ENCODE data around the gene LRRC1.

LRRC1 gene

DNA sequence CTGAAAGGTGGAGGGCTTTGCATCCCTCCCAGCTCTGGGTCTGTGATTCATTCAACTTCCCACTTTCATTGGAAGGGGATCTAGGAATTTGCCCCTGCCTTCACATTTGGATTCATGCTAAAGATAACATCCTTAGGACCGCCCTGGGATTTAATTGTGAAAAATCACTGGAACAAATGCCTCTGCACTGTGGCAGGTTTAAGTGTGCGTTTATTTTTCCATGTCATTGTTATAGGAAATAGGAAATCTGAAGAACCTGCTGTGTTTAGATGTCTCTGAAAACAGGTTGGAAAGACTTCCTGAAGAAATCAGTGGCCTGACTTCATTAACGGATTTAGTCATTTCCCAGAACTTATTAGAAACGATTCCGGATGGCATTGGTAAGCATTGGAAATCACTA, 104.7 kb downstream of the LRRC1 start:
- H3K4me3 ChIP-seq (ENCODE audit: low read depth, low read length) = no peak overlapping the region
- TF ChIP-seq, protein P1, sequence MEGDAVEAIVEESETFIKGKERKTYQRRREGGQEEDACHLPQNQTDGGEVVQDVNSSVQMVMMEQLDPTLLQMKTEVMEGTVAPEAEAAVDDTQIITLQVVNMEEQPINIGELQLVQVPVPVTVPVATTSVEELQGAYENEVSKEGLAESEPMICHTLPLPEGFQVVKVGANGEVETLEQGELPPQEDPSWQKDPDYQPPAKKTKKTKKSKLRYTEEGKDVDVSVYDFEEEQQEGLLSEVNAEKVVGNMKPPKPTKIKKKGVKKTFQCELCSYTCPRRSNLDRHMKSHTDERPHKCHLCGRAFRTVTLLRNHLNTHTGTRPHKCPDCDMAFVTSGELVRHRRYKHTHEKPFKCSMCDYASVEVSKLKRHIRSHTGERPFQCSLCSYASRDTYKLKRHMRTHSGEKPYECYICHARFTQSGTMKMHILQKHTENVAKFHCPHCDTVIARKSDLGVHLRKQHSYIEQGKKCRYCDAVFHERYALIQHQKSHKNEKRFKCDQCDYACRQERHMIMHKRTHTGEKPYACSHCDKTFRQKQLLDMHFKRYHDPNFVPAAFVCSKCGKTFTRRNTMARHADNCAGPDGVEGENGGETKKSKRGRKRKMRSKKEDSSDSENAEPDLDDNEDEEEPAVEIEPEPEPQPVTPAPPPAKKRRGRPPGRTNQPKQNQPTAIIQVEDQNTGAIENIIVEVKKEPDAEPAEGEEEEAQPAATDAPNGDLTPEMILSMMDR (IDR thresholded peaks at IDR 0.05; ENCODE audit: low read depth, low read length) = no peak

DNA sequence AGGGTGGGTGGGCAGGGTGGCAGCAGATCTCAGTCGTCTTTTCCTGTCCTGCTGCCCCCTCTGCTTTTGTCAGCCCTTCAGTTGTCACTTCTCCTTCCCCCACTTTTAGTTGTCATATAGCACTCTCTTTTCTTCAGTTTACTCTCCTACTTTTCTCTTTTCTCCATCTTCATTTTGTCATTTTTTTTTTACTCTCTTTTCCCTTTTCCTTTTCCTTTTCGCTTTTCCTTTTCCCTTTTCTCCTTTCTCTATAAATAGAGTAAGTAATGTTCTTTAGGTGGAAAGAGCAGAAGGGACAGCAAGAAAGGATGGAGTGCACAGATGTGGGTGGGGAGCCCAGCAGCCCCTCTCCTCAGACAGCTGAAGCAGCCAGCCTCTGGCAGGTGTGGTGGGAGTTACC, 108.6 kb downstream of the LRRC1 start:
- no peak overlapping the region for H3K4me3 ChIP-seq (ENCODE audit: low read depth, low read length)
- TF ChIP-seq, protein P1 (IDR thresholded peaks at IDR 0.05; ENCODE audit: low read depth, low read length) = no peak

DNA sequence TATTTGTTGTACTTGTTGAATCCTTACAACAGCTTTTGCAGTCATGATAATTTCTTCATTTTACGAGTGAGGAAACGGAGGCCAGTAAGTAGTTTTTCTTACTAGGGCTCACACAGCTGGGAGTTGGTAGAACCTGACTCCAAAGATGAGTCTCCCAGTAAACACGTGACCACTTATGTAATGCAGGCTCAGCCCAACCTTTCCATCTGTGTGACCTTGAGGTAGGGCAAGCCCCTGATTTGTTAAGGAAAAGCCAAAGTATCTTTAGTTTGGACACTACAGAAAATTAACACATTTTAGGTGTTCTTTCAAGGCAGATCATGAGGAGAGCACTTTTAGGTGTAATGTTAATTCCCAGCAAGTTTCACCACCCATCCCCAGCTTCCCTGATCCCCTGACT, 111.3 kb downstream of the LRRC1 start:
- H3K4me3 ChIP-seq (ENCODE audit: low read depth, low read length) = no peak overlapping the region
- TF ChIP-seq, protein P1 (IDR thresholded peaks at IDR 0.05; ENCODE audit: low read depth, low read length) = no peak

DNA sequence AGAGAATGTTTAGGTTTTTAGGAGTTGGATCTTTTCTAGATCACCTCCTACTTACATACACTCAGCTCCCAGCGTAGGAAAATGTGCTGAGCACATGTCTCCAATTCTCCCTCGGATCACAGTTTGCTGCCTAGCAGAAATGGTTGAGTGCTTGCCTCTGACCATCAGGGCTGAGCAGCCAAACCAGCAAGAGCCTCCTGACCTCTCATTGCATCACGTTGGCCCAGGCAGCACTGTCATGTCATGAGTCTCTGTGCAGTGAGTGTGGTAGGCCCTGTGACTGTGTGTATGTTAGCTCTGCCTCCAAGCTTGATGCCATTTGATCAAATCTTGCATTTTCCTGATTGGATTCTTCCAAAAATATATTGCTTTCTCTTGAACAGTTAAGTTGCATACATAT, 112.0 kb downstream of the LRRC1 start:
- no peak overlapping the region for H3K4me3 ChIP-seq (ENCODE audit: low read depth, low read length)
- TF ChIP-seq, protein P1 (IDR thresholded peaks at IDR 0.05; ENCODE audit: low read depth, low read length) = no peak

DNA sequence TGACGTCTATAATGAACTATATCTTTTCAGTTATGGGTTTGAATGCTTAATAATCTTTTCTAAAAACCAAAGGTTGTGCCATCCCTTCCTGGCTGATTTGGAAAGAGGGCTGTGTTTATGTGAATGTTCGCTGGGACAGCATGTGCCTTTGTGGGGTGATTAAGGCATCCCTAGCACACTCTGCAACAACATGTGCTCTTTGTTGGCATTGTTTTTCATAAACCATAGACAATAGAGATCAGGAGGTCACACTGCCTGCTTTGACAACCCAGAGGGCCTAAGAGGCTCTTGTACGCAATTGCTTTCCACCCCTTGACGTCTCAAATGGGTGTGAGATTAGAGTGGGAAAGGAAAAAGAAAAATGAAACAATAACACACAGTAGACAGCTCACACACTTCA, 116.0 kb downstream of the LRRC1 start:
- TF ChIP-seq, protein P1 (IDR thresholded peaks at IDR 0.05; ENCODE audit: low read depth, low read length) = no peak
- H3K4me3 ChIP-seq (ENCODE audit: low read depth, low read length) = no peak overlapping the region

DNA sequence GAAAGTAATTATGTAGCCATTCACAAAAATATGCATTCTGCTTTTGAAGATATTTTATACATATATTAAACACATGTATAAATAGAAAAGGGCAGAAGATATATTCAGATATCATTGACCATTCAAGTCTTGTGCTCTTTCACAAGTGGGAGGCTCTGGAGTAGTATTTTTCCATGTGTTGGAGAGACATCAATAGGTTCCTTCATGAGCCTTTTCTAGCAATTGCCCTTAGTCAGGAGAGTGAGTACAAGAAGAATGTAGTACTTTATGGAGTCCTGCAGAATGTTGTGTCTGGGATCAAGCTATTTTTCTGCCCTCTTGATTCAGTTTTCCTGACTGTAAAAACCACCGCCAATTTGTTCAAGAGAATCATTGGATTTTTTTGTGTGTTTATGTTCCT, 117.9 kb downstream of the LRRC1 start:
- no peak overlapping the region for H3K4me3 ChIP-seq (ENCODE audit: low read depth, low read length)
- TF ChIP-seq, protein P1 (IDR thresholded peaks at IDR 0.05; ENCODE audit: low read depth, low read length) = no peak

DNA sequence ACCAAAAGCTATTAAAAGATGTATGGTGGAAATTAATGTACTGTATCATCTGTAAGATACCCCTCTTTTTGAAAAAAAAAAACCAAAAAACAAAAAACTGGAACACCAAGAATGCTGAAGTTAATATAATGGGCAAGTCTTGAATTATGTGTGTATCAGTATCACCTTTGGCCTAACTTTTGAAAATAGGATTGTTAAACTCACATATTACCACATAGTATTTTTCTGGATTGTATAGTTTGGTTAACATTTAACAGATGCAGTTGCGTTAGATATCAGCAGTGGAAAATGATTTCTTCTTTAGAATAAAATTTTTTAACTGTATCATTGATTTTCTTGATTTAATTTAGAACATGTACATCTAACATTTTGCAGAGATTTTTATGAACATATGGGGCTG, 118.5 kb downstream of the LRRC1 start:
- H3K4me3 ChIP-seq (ENCODE audit: low read depth, low read length) = no peak overlapping the region
- TF ChIP-seq, protein P1 (IDR thresholded peaks at IDR 0.05; ENCODE audit: low read depth, low read length) = no peak

Data from WI38 (cell line).